ENCODE results near the gene APLF.
A peak's percentile ranks its signal among the peaks of the same experiment; 100 is the strongest.

APLF gene

GRCh38 chr2:68467077-68467960 is at the start of gene APLF, which contains the start of gene FBXO48:
Gene APLF, plus strand, starts transcription at chr2:68467585. Its CDS starts 147 bp downstream, at chr2:68467732.
Gene FBXO48, minus strand, starts transcription at chr2:68467294. Its CDS starts 2,149 bp downstream, at chr2:68465145.
- peak; percentile 73 for DNase-seq (ENCODE audit: low spot score)

DNA sequence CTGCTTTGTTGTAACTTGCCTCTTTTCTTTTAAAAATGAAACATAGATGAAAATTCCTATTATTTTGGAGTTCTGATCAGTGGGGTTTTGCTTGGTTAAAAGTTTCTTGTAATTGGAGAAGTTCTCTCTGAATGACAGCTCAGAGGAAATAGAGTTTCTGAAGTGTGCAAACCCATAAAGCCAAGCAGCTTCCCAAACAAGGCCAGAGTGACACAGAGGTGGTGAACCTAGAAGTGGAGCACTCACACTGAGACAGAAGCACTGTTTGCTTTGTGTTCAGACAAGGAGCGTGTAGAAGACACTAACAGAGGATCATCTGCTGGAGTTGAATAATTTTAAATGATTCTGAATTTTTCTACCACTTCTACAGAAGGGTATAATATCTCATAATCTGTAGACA is 49.5 kb upstream of the APLF start:
- DNase-seq (ENCODE audit: low spot score), result no peak

- no peak for DNase-seq (ENCODE audit: low spot score)
Measured at GRCh38 chr2:68418419-68418818, 49.0 kb upstream of the APLF start.

GRCh38 chr2:68418855-68419254 is 48.5 kb upstream of the APLF start:
- DNase-seq (ENCODE audit: low spot score), result no peak

DNA sequence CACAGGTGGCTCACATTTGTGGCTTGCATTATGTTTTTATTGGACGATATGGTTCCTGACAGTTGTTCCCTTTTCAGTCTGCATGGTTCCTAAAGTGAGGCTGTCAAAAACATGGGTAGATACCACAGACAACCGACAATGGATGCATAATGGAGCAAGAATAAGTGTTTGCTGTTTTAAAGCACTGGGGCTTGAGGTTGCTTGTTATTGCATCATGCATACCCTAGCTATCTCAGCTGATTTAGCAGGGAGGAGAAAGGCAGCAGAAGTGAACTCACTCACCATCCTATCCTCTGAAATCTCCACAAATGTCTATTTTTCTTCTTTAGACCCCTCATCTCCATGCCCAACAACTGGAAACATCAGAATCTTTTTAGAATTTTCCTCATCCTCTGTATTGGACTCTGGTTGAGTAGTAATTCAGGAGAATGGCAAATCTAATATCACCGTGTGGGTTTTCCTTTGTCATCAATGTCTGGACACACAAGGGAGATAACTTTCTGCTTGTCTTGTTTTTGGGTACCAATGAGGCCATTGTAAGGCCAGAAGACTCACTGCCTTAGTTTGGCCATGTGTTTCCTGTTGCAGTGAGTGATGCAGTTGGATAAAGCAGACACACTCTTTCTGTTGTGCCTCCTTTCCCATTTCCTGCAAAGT is 47.0 kb upstream of the APLF start:
- DNase-seq (ENCODE audit: low spot score), result no peak

- no peak for DNase-seq (ENCODE audit: low spot score)
Measured at GRCh38 chr2:68423966-68424650, 43.3 kb upstream of the APLF start.

- DNase-seq (ENCODE audit: low spot score), result no peak
Measured at GRCh38 chr2:68425503-68425902, 41.9 kb upstream of the APLF start.

- no peak for DNase-seq (ENCODE audit: low spot score)
Measured at GRCh38 chr2:68426446-68426845, 40.9 kb upstream of the APLF start.

DNA sequence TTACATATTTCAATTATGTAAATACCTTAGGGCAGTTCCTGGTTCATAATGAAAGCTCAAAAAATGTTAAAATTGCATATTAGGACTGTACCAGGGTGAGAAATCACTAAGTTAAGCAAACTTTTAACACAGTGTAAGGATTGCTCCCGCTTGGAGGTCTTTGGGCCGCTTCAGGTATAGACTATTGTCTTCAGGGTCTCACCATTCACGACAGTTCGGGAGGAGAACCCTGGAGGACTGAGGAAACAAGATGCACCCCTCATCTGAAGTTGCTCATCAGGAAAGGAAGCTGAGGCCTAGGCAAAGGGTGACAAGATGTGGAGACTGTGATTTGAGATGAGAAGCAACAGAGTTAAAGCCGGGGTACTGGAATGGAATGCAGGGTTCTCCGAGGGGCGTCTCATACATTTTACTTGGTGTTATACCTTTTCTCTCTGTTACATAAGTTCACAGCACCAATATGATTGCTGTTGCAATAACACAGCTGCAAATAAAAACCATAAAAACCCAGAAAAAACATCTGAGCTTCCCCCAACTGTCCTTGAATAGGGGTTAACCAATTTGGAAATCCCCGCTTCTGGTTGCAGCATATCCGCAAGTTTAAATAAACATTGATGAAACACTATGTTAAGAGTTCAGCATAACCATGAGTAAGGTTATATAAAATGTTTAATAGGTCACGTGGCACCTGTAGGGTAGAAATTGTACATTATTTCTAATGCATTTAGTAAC is 40.4 kb upstream of the APLF start:
- no peak for DNase-seq (ENCODE audit: low spot score)

DNA sequence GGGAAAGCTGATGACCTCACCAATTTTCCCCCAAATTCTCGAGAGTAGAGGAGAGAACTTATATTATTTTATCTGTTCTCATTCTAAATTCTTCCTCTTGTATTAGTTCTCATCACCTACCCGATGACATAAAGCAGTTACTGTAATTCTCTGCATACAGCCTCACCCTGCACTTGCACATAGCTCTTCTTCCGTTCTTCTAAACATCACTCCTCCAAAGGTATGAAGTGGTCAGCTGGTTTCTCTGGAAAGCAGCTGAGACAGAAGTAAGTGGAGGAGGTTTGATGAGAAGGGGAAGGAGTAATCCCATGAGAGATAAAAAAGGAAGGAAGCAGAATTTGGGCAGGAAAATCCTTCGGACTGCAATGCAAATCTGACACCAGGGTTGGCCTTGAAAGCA is 39.3 kb upstream of the APLF start:
- DNase-seq (ENCODE audit: low spot score), result no peak

DNA sequence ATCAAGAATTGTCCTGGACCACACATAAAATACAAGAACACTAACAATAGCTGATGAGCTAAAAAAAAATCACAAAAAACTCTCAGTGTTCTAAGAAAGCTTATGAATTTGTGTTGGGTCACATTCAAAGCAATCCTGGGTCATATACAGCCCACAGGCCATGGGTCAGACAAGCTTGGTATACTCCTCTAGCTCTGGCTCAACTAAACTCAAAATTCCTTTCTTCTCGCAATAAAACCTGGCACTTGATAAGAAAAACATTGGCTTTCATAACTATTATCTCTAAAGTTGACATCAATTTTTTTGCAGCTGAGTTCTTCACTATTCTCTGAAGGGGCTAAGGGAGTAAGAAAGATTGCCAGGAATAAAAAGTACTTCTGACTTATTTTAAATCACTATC is 38.6 kb upstream of the APLF start:
- DNase-seq (ENCODE audit: low spot score), result no peak

DNA sequence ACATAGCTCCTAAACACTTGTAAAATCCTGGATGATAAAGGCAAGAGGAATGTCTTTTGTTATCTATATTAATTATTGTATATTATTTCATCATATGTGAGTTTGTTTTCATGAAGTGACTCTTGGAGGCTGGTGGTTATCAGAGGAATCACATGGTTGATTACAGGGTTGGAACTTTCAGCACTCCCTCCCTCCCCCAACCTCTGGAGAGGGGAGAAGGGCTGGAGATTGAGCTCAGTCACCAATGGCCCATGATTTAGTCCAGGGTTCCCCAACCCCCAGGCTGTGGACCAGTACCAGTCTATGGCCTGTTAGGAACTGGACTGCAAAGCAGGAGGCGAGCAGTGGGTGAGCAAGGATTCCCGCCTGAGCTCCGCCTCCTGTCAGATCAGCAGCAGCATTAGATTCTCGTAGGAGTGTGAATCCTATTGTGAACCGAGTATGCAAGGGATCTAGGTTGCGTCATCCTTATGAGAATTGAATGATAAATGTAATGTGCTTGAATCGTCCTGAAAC is 38.0 kb upstream of the APLF start:
- DNase-seq (ENCODE audit: low spot score), result no peak

- DNase-seq (ENCODE audit: low spot score), result no peak
Measured at GRCh38 chr2:68431316-68431972, 35.9 kb upstream of the APLF start.

DNA sequence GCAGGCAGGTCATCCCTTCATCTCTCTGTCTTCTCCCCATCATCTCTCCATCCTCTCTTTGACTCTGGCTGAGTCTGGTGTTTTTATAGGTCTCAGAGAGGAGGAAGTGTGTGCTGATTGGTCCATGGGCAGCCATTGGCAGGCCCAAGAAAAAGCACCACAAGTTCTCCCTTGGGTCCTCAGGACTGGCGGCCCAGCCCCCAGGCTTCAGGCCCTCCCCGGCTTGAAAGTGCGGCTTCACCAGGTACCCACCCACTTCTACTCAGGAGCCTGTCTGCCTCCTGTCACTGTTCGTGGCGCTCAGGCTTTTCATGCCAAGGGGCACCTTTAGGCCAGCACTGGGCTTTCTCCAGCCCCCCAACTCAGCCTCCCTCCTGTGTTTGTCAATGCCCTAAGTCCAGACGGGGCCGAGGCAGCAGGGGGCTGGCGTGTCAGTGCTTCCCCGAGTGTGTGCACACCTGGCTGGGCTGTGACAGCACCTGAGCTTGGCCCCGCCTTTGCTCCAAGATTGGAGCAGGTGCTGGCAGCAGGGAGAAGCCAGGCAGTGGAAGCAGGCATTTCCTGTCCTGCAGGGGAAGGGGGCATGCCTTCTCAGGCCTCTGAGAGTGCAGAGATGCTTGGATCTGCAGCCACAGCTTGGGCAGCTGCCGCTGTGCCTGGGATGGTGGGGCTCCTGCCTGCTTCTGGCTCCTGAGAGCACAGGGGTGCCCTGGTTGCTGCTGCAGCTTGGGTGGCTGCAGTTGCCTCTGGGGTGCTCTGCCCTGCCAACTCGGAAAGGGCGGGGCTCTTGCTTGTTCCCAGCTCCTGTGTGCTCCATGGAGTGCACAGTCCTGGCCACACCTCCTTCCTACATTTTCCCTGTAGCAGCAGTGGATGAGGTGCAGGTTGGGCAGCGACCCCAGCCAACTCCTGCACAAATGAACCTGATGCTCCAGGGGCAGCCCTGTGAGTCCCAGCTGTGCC is 34.4 kb upstream of the APLF start:
- DNase-seq (ENCODE audit: low spot score), result no peak

GRCh38 chr2:68434981-68435380 is 32.4 kb upstream of the APLF start:
- DNase-seq (ENCODE audit: low spot score), result no peak

DNA sequence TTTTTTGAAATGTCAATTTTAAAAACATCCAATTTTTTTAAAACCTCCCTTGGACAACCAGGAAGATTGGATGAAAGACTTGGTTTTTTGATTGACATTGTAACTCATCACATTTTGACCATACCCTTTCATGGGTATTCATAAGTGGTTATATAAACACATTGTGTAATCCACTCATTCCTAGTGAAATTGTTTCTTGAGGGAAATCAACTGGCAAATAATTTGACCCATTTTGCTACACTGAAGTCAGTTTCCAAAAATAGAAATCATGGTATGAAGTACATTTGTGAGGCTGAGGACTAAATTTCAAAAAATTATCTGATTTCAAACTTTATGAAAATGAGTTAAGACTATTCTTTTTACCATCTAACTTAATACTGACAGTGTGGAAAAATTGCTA is 31.8 kb upstream of the APLF start:
- DNase-seq (ENCODE audit: low spot score), result no peak

DNA sequence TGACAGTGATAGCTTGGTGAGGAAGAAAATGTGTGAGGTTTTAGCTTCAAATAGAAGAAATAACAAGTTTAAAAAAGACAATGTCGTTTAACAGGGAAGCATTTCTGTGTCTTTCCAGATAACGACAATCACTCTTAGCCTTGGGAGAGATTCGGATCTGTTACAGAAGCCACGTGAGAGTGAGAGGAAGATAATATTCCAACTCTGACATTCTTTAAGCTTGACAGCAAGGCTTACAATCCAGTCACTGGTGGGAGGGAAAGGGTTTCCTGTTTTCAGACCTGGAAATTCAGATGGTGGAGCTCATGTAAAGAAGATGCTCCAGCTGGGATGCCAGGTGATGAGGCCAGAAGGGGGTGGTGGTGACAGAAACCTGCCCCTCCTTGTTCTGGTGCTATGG is 31.1 kb upstream of the APLF start:
- no peak for DNase-seq (ENCODE audit: low spot score)

GRCh38 chr2:68438455-68439303 is 28.7 kb upstream of the APLF start:
- DNase-seq (ENCODE audit: low spot score), result no peak
